ENCODE data around the gene HOXD8.

The HOXD8 gene

GRCh38 chr2:176128982-176129796 is at the start of gene HOXD8:
HOXD8 (plus strand) TSS chr2:176129705; CDS start chr2:176130367, 662 bp downstream.
- peak; percentile 62 for DNase-seq

GRCh38 chr2:176079831-176080539 is 49.5 kb upstream of the HOXD8 start:
- peak; percentile 75 for DNase-seq

- DNase-seq: peak; percentile 39
Measured at GRCh38 chr2:176080540-176081375, 48.7 kb upstream of the HOXD8 start.

DNA sequence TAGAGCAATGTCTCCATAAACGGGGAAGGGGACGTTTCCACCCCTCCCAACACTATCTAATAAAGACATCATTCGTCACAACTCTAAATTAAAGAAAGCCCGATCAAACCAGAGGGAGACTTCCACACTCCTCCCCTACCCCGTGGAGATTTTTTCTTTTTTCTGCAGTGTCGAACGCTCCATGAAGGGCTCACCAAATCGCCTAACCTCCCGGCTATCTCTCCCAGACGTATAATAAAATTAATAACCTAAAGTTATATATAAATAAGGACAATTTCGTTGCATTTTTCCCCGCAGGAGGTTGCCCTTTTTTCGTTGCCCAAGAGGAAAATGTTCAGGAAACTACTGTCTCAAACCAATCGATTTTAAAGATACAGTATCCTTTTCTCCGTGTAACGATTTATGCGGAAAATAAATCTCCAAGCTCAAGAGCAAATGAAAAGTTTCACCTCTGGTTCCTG is 48.1 kb upstream of the HOXD8 start:
- no peak for DNase-seq

DNA sequence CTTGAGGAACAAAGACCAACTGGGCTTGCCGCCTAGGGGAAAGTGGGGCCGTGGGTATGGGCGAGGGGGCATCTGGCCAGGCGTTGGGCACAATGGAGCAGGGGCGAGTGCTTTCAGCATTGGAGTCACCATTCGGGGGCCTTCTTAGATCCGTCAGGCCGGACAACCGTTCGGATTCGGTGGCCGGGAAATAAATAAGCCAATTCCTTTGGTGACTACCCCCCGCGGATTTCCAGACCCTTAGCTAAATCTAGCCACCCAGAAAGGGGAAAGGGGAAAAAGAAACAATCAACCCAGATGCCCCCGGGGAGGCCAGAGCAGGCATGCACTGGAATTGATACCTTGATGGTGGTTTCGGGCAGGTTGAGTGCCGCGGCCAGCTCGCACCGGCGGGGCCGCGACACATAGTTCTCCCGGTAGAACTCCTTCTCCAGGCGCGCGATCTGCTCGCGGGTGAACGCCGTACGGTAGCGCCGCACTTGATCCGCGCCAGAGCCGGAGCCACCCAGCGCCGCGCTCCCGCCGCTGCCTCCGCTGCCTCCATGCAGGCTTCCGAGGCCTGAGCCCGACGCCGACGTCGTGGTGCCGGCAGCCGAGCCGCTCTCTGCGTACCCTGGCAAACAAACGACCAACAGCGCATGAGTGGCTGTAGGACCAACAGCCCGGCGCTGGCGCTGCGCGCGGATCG is 47.5 kb upstream of the HOXD8 start:
- no peak for DNase-seq

DNA sequence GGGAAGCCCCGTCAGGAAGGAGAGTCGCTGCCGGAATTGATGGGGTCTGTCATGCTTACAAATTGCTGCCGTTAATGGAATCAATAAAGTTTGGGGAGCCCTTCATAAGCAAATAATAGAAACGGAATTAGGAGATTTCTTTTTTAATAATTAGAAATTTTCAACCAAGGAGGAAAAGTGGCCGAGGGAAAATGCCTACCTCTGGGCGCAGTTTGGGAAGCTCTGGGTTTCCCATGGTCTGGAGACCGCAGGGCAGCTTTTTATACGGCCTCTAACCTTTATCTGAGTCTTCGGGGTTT is 47.0 kb upstream of the HOXD8 start:
- DNase-seq: no peak

GRCh38 chr2:176082824-176083751 is 46.4 kb upstream of the HOXD8 start:
- DNase-seq: no peak

DNA sequence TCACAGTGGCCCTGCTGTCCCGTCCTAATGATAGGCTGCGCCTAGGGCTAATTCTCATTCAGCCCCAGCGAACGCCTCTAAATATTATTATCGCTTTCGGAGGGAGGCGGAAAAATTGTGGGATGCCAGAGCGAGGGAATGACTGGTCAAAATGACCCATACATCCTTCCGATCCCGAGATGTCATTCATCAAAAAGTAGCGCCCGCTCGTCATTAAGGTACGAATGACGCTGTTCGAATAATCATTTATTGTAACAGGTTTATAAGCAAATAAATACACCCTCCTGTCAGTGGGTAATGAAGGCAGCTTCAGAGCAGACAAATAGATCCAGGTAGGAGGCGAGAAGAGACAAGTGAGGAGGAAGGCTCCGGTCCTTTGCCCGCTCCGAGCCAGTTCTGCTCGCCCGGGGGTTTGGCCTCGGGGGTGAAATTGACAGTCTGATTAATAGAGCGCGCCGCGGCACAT is 45.7 kb upstream of the HOXD8 start, which contains the start of gene EVX2:
Gene EVX2, minus strand, starts transcription at position 167 of the 466 bp plus-strand sequence. CDS start 186 bp downstream, outside the sequence.
- no peak for DNase-seq

- DNase-seq: no peak
Measured at GRCh38 chr2:176084611-176085119, 44.8 kb upstream of the HOXD8 start.

DNA sequence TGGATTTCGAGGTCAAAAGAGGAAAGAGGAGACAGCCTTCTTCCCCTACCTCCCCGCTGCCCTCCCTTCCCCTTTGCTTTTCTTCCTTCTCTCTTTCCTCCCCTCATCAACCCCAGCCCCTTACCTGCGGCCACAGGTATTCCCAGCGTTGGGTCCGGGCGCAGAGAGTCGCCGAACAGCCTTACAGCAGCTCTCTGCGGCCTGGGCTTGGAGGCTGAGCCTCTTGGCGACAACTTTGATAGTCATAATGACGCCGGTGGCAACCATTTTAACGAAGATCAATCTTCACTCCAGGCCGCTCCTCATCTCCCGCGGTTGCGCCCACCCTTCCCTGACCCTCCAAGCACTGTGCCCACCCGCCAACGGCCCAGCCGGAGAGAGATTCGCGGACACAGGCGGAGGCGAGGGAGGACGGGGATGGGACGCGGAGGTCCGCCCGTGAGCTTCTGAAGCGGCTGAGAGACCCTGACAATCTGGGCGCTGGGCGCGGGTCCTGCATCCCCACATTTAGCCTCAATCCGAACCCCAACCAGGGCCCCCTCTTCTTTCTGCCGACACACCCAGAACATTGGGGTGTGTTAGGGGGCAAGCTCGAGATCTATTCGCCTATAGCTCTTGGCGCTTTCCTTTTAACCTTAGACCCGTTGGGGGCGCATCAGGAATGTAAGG is 44.3 kb upstream of the HOXD8 start:
- DNase-seq: no peak

GRCh38 chr2:176085861-176086771 is 43.4 kb upstream of the HOXD8 start:
- peak; percentile 41 for DNase-seq

DNA sequence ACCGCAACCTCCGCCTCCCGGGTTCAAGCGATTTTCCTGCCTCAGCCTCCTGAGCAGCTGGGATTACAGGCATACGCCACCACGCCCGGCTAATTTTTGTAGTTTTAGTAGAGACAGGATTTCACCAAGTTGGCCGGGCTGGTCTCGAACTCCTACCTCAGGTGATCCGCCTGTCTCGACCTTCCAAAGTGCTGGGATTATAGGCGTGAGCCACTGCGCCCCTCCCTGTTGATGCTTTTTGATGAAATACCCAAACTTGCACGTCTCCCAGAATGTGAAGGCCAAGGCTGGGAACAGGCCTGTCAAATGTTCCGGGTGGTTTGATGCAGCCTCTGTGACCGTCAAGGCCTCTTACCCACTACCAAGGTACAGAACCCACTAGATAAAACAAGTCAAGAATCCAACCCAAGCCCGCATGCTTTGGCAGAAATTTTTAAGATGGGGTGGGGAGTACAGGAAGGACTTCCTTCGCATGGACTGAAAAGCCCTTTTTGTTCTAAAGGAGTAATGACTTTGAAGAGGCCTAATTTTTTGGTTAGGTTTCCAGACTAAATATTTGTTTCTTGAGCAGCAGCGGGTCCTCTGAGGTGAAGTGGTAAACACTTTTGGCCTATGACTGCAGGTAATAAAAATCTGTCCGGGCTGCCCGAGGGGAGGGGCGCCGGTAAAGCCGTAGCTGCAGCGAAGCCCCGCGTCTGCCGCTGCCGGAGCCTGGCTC is 42.0 kb upstream of the HOXD8 start:
- DNase-seq: no peak

- DNase-seq: peak; percentile 53
Measured at GRCh38 chr2:176088048-176088936, 41.2 kb upstream of the HOXD8 start.

DNA sequence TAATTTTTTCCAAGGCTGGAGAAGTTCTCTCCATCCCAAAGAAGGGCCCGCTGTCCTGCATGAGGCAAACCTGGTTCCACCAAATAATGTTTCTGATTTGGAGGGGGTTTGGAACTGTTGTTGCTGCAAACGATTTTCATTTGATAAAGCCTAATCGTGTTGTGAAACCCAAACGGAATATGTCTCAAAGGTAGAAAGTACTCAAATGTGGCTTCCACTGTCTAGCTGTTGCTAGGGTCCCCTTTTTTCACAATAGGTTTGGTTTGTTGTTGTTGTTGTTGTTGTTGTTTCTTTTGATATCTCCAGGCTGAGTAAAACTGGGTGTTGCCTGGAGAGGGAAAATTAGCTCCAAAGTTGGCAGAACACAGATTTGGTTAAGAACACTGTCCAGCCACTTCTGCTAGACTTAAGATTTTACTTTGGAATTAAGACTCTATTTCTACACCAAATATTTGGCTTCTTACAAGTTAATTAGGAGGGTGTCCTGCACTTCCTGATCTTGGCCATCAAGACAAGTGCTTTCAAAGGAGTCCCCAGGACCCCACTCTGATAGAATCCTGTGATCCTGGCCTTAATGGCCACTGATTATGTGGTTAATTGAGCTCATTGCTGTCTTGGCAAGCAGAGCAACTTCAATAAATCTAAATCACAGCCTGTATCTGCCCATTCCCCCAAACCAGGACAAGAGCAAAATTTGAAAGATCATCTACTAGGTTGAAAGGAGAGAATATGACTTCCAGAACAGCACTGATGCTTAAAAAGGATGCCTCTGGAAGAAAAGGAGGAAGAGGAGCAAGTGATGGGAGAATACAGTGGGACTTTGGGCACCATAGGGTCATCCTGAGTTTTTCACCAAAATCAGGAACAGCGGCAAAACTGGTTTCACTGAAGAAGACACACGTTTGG is 40.3 kb upstream of the HOXD8 start:
- DNase-seq: no peak

DNA sequence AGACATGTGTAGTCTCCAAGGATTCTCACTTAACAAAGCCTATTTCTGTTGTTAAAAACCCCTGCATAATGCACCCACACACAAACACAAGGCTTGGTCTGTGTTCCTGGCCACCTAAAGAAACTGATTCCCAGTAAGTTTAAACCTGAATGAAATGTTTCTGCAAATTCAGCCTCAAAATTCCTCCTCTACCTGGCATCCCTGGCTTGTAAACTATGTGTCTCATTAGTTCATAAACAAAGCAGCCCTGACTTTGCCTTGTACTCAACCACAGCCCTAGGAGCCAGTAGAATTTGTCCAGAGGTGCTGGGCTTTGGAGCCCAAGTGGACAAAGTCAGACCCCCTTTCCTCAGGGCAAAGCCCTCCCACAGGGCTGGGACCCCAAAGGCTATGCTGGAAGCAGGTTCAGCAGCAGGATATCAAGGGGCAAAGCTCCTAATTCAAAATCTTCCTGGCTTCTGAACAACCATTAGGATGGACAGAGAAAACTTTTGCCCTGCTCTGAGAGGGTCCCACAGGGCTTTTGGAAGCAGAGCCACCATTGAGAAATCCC is 39.6 kb upstream of the HOXD8 start:
- no peak for DNase-seq

DNA sequence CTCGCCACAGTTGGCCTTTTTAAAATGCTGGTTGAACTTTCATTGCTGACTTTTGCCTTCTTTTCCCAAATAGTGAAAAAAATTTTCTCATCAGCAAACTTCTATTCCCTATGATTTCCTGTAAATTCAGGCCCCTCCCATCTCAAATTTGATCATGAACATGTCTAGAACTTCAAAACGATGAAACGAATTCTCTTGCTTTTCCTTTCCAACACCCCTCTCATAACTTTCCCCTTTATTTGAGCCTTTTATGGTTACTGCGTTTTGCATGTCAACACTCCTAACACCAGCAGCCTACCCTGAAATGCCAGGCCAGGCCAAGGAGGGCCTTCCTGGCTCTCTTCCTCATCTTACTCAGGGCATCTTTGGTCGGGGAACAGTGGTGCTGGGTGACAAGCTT is 38.6 kb upstream of the HOXD8 start:
- no peak for DNase-seq

Data from NCI-H2171 treated with DMSO at 0.1 percent for 48 hours (cell line).